GM12878 (cell line): ENCODE data around the gene LRR1. TPM values are rescaled to one million over a fixed set of nuclear protein-coding genes. Genes with fewer than 3 reads are reported as not detected.

Source experiments
- ATAC-seq: fragments of 200-7000 bp; cut with Tn5 transposase; 3 replicates; pipeline ENCODE4 v1.9.1; 2020; ENCODE audit warnings: mild to moderate bottlenecking, moderate library complexity
- BruUV-seq: library from RNA; stranded (reverse); fragments of 400-500 nt; replicated peaks from 2 replicates; lab custom pipeline; 2021; lab: Mats Ljungman, UMichigan
- CTCF ChIA-PET: fragments of 300-600 bp; sonication (Branson Sonifier 250); formaldehyde crosslinking; extraction: SDS; loops from one replicate; lab custom pipeline; 2021; ENCODE audit warnings: inconsistent platforms; lab: Yijun Ruan, JAX
- POLR2A ChIA-PET: fragments of 350-600 bp; formaldehyde crosslinking; extraction: SDS; loops from one replicate; lab custom pipeline; 2021; ENCODE audit warnings: inconsistent platforms; lab: Charles Lee
- RAD21 ChIA-PET: fragments of 300-600 bp; sonication (Branson Sonifier 250); formaldehyde crosslinking; loops from one replicate; lab custom pipeline; 2023; ENCODE audit warnings: antibody characterized with exemption; ENCODE audit not compliant: unreplicated experiment; lab: Charles Lee
- SMC1A ChIA-PET: fragments of 300-600 bp; sonication (Branson Sonifier 250); formaldehyde crosslinking; loops from one replicate; lab custom pipeline; 2023; ENCODE audit not compliant: unreplicated experiment, uncharacterized antibody; lab: Charles Lee
- DNase-seq: peaks from one replicate; pipeline ENCODE4 v3.0.0-alpha.2; 2011; ENCODE audit warnings: low read depth, low spot score
- FAIRE-seq: peaks from 3 replicates; lab custom pipeline; 2011; peaks lifted over from hg19 to GRCh38; lab: Jason Lieb, UNC
- H2AFZ ChIP-seq: 2 replicates; pipeline ENCODE4 v1.6.0; 2011; ENCODE audit warnings: low read depth, low read length, control low read depth; ENCODE audit not compliant: control insufficient read depth
- H3K27ac ChIP-seq: 2 replicates; pipeline ENCODE4 v1.5.1; 2011; ENCODE audit warnings: control low read depth; ENCODE audit not compliant: control insufficient read depth, insufficient read depth
- H3K27me3 ChIP-seq, 2 experiments: replicated peaks in 1 of 2; 2 replicates each; pipeline versions ENCODE4 v1.6.0 to v1.6.1; 2011; ENCODE audit warnings: low read length in 1 of 2; ENCODE audit not compliant: control insufficient read depth in 2 of 2, insufficient read depth in 2 of 2
- H3K36me3 ChIP-seq, 2 experiments: 2 replicates each; pipeline ENCODE4 v1.5.1; 2011; ENCODE audit warnings: low read length in 1 of 2; ENCODE audit not compliant: control insufficient read depth in 2 of 2, insufficient read depth in 2 of 2
- H3K4me1 ChIP-seq: 2 replicates; pipeline ENCODE4 v1.6.1; 2011; ENCODE audit warnings: mild to moderate bottlenecking, low read length, moderate library complexity, mixed read lengths; ENCODE audit not compliant: control insufficient read depth, insufficient read depth
- H3K4me2 ChIP-seq: 2 replicates; pipeline ENCODE4 v1.6.0; 2011; ENCODE audit warnings: control low read depth; ENCODE audit not compliant: control insufficient read depth, insufficient read depth
- H3K4me3 ChIP-seq: fragments of 200-600 bp; sonication (generic); 2 replicates; pipeline ENCODE4 v1.5.1; 2016
- H3K79me2 ChIP-seq: 2 replicates; pipeline ENCODE4 v1.6.0; 2011; ENCODE audit warnings: low read length; ENCODE audit not compliant: control insufficient read depth, insufficient read depth
- H3K9ac ChIP-seq: 2 replicates; pipeline ENCODE4 v1.8.0; 2011; ENCODE audit warnings: low read length, control low read depth, mixed read lengths; ENCODE audit not compliant: control insufficient read depth, insufficient read depth
- H3K9me3 ChIP-seq: replicated peaks from 3 replicates; pipeline ENCODE4 v1.5.1; 2011; ENCODE audit warnings: mild to moderate bottlenecking, low read length; ENCODE audit not compliant: control insufficient read depth, insufficient read depth
- H4K20me1 ChIP-seq: 2 replicates; pipeline ENCODE4 v1.6.0; 2011; ENCODE audit not compliant: control insufficient read depth, insufficient read depth
- NKRF ChIP-seq: fragments of 450-650 bp; conservative IDR thresholded peaks from 2 replicates; pipeline ENCODE4 v1.6.1; 2017; ENCODE audit warnings: mild to moderate bottlenecking, moderate library complexity
- PBX3 ChIP-seq: IDR thresholded peaks from 2 replicates; pipeline ENCODE4 v1.6.1; 2011; ENCODE audit warnings: mild to moderate bottlenecking, low read depth, low read length, moderate library complexity; ENCODE audit not compliant: insufficient replicate concordance
- SMC3 ChIP-seq: IDR thresholded peaks from 2 replicates; pipeline ENCODE4 v1.6.1; 2011; ENCODE audit warnings: low read length, improper control_type of control experiment, borderline replicate concordance
- SP1 ChIP-seq: IDR thresholded peaks from one replicate; pipeline ENCODE4 v1.6.1; 2011; ENCODE audit warnings: low read depth, low read length
- SPI1 ChIP-seq: IDR thresholded peaks from 2 replicates; pipeline ENCODE4 v1.6.1; 2011; ENCODE audit warnings: low read depth, mild to moderate bottlenecking, low read length, moderate library complexity, borderline replicate concordance; ENCODE audit not compliant: insufficient read depth
- SUZ12 ChIP-seq: fragments of 200-600 bp; sonication (generic); IDR thresholded peaks from one replicate; pipeline ENCODE4 v1.6.1; 2018; ENCODE audit warnings: antibody characterized with exemption, mild to moderate bottlenecking; ENCODE audit not compliant: unreplicated experiment
- TAF1 ChIP-seq: IDR thresholded peaks from 2 replicates; pipeline ENCODE4 v1.6.1; 2011; ENCODE audit warnings: mild to moderate bottlenecking, low read depth, low read length, borderline replicate concordance
- WGBS: methylation state at CpG from one replicate; pipeline ENCODE4 v1.1.6; 2016; ENCODE audit warnings: low lambda C conversion rate; ENCODE audit not compliant: insufficient replicate concordance, insufficient coverage; ENCODE audit errors: missing lambda C conversion rate; 5-methylcytosine and 5-hydroxymethylcytosine counted together
- in situ Hi-C: fragments of 300-500 bp; cut with MboI; formaldehyde crosslinking; loops from 9 replicates; pipeline ENCODE4 v1.14.3; 2018; ENCODE audit warnings: mixed read lengths
- intact Hi-C: fragments of 100-400 bp; cut with micrococcal nuclease; formaldehyde crosslinking; loops from one replicate; pipeline ENCODE4 v1.14.2; 2022; ENCODE audit not compliant: unreplicated experiment
- polyA plus RNA-seq, 11 experiments: library from polyadenylated mRNA; depleted of rRNA in 4 of 11; unstranded in 6 of 11; stranded (reverse) in 5 of 11; fragments of >200 nt; fragmentation: Nextera tagmentation in 4 of 11; fragmentation: Illumina TruSeq in 1 of 11; extraction: Ambion mirVana in 4 of 11; extraction: Trizol in 1 of 11; gene quantifications; 1 replicate in 1 of 11; 2 replicates in 10 of 11; pipeline versions ENCODE4 v1.2.1 to v1.2.3, GENCODE V29; 2011 to 2016; ENCODE audit warnings: inconsistent platforms in 2 of 11, missing spikeins in 2 of 11, low read depth in 1 of 11
- total RNA-seq, 4 experiments: library from RNA; depleted of rRNA in 3 of 4; stranded (reverse); fragments of >200 nt in 3 of 4; fragmentation: Illumina TruSeq in 1 of 4; extraction: Trizol in 1 of 4; gene quantifications; 2 replicates each; pipeline versions ENCODE4 v1.2.1 to v1.2.3, GENCODE V29; 2013 to 2021

Gene LRR1
- total and polyA plus RNA-seq, 10 of the 15 experiments (the other 5 are each of a cell fraction or from before 2014, with no cell fraction given): 36.9 to 110 (median 53.1) TPM

GRCh38 chr14:49553106-49553505, 45.6 kb upstream of the LRR1 start:
- POLR2A ChIA-PET: interaction anchor here (0.5 kb wide), 1 partner anchor 293 kb away, joined by 5 read pairs; no protein-coding TSS in a partner anchor
- no TSS peak for BruUV-seq

GRCh38 chr14:49553892-49554291, 44.8 kb upstream of the LRR1 start:
- 42% methylated on average over 3 of the region's 3 CpGs for WGBS
- Histone ChIP-seq H3K36me3 (no peaks in the 10 kb centered on the region), H3K4me1 (no peaks in the 10 kb centered on the region), H3K27me3 (no peaks in the 10 kb centered on the region), H4K20me1 (no peaks in the 10 kb centered on the region), H3K9me3 (no peaks in the 10 kb centered on the region), H3K79me2 (no peaks in the 10 kb centered on the region), H3K27ac (no peak overlapping the region), H3K4me3 (no peak overlapping the region), H2AFZ (no peak overlapping the region), H3K9ac (no peak overlapping the region), H3K4me2 (no peak overlapping the region)
- in situ Hi-C loops (no loop called here), intact Hi-C loops (no loop called here)
- BruUV-seq: no TSS peak
- FAIRE-seq (no peak), ATAC-seq (no peak), DNase-seq (no peak)
- POLR2A ChIA-PET: no interaction called here
- RAD21 ChIA-PET: interaction anchor here (1.7 kb wide), 1 partner anchor 92 kb away, joined by 4 read pairs; no protein-coding TSS in a partner anchor
- CTCF ChIA-PET: interaction anchor here (2.6 kb wide), 1 partner anchor 92 kb away, joined by 12 read pairs; no protein-coding TSS in a partner anchor
- SMC1A ChIA-PET: interaction anchor here (0.8 kb wide), 1 partner anchor 32 kb away, joined by 3 read pairs; no protein-coding TSS in a partner anchor
- TF ChIP-seq TAF1 (no peak), SP1 (no peak), SPI1 (no peak), SUZ12 (no peak), NKRF (no peak), SMC3 (no peak)

More at GRCh38 chr14:49553106-49553505, 45.6 kb upstream of the LRR1 start:
- no peaks in the 10 kb centered on the region for H3K27me3 ChIP-seq
- no peak for DNase-seq
- H3K4me1 ChIP-seq: no peaks in the 10 kb centered on the region
- ChIA-PET SMC1A (interaction anchor here (0.8 kb wide), 1 partner anchor 23 kb away, joined by 3 read pairs; no protein-coding TSS in a partner anchor), RAD21 (interaction anchor here (1.7 kb wide), 1 partner anchor 91 kb away, joined by 4 read pairs; no protein-coding TSS in a partner anchor), CTCF (interaction anchor here (2.6 kb wide), 1 partner anchor 92 kb away, joined by 12 read pairs; no protein-coding TSS in a partner anchor)
- intact Hi-C loops: no loop called here
- H3K9ac ChIP-seq: no peak overlapping the region
- no peaks in the 10 kb centered on the region for H3K9me3 ChIP-seq
- H3K27ac ChIP-seq: no peak overlapping the region
- no peaks in the 10 kb centered on the region for H3K79me2 ChIP-seq
- in situ Hi-C loops: no loop called here
- H3K4me3 ChIP-seq: no peak overlapping the region
- H3K36me3 ChIP-seq: no peaks in the 10 kb centered on the region
- TF ChIP-seq PBX3: no peak
- H2AFZ ChIP-seq: no peak overlapping the region
- H4K20me1 ChIP-seq: no peaks in the 10 kb centered on the region
- no peak overlapping the region for H3K4me2 ChIP-seq
- no peak for ATAC-seq
- no peak for FAIRE-seq
